Skin epidermis (tissue), 12 donors: Measurements from ENCODE around the gene DOK6.
"Not testable (repeated sequence)": the region's sequence is repeated elsewhere in the genome, so short reads cannot be mapped to it uniquely, and the experiment has no call there.

Source experiments
- H3K27ac ChIP-seq, 21 experiments: fragments of 200-600 bp; sonication (generic) in 11 of 21; one replicate each; pipeline ENCODE4 v1.5.0; 2020; ENCODE audit warnings: mild to moderate bottlenecking in 3 of 21, inconsistent platforms in 2 of 21, moderate library complexity in 2 of 21
- H3K4me3 ChIP-seq, 7 experiments: fragments of 200-600 bp; sonication (generic) in 2 of 7; one replicate each; pipeline ENCODE4 v1.5.0; 2020; ENCODE audit warnings: inconsistent platforms in 2 of 7, mild to moderate bottlenecking in 2 of 7, moderate library complexity in 1 of 7

The DOK6 gene

DNA sequence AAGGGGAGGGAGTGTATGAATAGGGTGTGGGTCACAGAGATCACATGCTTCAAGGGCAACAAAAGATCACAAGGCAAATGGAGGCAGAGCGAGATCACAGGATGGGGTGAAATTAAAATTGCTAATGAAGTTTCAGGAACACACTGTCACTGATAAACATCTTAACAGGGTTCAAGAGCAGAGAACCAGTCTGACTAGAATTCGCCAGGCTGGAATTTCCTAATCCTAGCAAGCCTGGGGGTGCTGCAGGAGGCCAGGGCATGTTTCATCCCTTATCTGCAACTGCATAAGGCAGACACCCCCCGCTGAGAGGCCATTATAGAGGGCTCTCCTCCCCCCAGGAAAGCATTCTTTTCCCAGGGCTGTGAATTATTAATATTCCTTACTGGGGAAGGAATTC lies 478.4 kb downstream of the DOK6 start:
- not testable (repeated sequence) for H3K27ac ChIP-seq, H3K4me3 ChIP-seq

DNA sequence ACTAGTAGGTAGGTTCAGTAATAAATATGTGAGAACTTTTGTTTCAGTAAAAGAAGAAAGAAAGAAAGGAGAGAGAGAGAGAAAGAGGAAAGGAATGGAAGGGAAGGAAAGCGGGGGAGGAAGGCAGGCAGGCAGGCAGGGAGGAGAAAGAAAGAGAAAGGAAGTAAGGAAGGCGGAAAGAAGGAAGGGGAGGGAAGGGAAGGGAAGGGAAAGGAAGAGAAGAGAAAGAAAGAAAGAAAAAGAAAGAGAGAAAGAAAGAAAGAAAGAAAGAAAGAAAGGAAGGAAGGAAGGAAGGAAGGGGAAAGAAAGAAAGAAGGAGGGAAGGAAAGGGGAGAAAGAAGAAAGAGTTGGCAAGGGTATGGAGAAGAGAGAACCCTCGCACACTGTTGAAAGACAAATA lies 479.4 kb downstream of the DOK6 start:
- Histone ChIP-seq H3K27ac (no peak overlapping the region), H3K4me3 (no peak overlapping the region)

DNA sequence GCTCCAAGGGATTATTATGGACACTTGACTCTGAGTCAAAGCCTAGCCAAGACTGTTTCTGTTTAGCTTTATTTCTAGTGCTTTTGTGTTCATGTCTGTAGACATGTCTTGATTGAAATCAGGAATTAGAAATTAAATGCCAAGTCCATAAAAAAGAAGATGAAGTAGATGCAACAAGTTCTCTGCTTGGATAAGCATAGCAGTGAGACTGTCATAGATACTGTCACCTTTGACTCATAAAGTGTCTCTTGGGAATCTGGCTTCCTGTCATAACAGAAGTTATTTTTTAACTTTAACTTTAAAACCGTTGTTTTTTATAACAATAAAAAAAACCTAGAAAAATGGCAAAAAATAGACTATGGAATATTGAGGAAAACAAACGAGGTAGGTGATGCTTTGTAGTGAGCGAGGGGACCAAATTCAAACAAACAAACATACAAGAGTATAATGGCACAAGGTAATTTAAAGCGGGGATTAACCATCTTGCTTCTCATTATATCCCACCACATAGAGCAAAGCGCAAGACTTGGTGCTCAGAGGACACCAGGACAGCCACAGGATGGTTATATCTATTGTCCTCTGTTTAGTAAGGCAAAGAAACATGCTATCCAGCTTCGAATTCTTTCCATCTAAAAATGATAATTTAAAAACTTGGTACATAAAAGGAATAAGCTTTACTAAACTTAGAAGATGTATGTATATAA lies 482.4 kb downstream of the DOK6 start:
- no peak overlapping the region for H3K4me3 ChIP-seq
- H3K27ac ChIP-seq = no peak overlapping the region

DNA sequence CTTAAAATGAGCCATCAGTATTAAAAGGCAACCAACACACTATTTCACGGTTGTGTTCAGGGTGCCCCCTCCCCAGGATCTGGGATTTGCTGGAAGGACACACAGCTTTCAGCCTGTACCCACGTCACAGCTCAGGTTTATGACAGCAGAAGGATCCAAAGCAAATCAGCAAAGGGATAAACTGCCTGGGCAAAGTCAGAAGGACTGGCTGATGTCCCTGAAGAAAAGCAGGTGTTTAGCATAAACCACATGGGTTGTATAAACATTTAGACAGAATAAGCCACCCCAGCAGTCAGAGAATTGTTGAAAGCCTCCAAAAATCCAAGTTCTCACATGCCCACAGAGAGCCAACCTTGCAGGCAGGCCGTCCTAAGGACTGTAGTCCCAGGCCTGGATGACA lies 483.1 kb downstream of the DOK6 start:
- Histone ChIP-seq H3K4me3 (no peak overlapping the region), H3K27ac (no peak overlapping the region)

DNA sequence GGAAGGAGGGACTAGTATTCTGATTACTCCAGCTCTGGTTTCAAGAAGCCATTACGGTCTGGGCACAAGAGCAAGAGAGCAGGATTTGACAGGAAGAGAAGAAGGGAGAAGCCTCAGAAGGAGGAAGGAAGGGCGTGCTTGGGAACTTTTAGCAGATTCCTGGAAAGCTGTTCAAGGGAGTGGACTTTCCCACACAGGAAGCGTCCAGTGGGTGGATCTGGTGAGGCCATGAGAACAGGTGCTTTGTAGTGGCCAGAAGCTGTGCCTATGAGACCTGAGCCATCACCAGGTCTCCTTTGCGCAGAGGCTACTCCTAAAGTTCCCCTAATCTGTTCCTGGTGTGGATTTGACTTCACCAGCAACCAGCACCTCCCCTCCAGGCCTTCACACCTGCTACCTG lies 484.7 kb downstream of the DOK6 start:
- Histone ChIP-seq H3K4me3 (no peak overlapping the region), H3K27ac (no peak overlapping the region)

DNA sequence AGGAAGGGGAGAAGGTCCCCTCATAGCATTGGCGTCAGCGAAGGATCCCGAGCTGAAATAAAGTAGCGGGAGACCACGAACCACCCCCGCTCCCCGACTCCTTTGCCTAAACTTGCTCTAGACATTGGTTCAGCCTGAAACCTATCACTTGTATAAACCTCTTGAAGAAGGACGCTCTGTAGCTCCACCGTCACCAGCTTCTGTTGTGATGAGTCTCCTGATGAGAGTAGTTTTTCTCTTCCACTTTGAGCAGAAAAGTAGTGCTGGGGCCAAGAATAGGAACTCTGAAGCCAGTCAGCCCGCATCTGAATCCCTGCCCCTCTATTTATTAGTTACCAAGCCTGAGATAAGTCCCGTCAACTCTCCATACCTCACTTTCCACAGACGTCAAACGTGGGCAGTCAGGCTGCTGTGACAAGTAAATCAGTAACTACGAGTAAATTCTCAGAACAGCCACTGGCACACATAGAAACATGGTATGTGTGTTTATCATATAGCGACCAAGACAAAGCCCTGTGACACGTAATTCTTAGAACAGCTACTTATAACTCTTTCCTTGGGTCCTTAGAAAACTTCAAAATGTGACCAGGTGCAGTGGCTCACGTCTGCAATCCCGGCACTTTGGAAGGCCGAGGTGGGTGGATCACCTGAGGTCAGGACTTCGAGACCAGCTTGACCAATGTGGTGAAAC lies 485.3 kb downstream of the DOK6 start:
- H3K27ac ChIP-seq = peak overlapping the region in 1 of 21 experiments; percentile 44
- H3K4me3 ChIP-seq = no peak overlapping the region

DNA sequence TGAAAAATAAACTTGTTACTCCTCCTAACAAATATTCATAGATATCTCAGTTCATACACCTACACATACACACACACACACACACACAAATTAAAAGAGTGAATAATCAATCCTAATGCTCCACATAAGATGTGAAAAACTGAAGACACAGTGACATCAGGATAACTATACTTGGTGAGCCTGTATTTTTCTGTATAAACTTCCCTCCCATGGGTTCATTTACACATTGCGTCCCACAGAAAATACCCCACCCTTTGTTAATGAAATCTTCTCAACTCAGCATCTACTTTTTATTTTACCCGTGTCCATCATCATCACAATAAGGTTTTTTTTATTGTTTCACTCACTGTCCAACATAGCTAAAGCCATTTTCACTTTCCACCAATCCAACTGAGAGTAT lies 486.6 kb downstream of the DOK6 start:
- no peak overlapping the region for H3K4me3 ChIP-seq
- H3K27ac ChIP-seq = no peak overlapping the region

DNA sequence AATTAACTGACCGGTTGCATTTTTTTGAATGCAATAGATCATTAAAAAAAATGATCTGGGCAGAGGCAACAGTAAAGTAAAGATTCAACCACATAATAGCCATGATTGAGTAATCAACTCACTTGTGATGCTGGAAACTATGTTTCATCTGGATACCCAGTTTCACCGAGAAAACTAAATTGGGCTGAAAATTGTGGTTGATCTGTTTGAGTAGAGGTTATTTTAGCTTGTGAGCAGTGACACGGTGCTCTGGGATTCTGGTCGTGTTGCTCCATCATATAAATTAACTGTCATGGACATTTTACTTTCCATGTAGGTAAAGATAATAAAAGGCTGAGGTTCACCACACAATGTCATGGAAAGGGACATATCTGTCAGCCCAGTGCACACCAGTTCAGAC lies 488.3 kb downstream of the DOK6 start:
- no peak overlapping the region for H3K27ac ChIP-seq
- no peak overlapping the region for H3K4me3 ChIP-seq

DNA sequence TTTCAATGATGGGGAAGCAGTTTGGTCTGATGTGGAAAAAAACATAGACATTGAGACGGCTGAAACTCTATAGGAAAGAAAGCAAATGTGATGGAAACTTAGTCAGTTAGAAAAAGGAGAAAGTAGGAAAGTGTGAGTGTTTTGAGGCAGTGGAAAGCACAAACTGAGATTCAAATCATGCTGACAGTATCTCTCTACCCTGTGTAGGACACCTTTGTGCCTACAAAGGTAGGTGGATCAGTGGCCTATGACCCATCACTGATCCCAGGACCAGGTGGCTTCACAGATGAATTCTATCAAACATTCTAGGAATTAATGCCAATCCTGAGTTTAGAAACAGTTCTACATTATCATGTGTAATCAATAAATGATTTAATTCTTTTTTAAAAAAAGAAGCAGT lies 489.9 kb downstream of the DOK6 start:
- H3K4me3 ChIP-seq = no peak overlapping the region
- H3K27ac ChIP-seq = no peak overlapping the region

DNA sequence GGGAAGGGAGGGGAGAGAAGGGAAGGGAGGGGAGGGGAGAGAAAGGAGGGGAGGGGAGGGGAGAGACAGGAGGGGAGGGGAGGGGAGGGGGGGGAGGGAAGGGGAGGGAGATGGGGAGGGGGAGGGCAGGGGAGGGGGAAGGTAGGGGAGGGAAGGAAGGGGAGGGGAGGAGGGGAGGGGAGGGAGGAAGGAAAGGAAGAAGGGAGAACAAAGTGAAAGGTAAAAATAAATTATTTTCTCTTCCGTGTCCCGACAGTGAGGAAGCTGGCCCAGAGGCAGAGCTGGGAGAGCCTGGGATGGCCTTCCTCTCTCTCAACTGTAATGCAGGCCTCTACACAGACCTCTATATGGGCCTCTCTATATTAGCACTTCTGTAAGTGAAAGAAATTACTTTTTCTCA lies 493.8 kb downstream of the DOK6 start:
- Histone ChIP-seq H3K27ac (no peak overlapping the region), H3K4me3 (no peak overlapping the region)

DNA sequence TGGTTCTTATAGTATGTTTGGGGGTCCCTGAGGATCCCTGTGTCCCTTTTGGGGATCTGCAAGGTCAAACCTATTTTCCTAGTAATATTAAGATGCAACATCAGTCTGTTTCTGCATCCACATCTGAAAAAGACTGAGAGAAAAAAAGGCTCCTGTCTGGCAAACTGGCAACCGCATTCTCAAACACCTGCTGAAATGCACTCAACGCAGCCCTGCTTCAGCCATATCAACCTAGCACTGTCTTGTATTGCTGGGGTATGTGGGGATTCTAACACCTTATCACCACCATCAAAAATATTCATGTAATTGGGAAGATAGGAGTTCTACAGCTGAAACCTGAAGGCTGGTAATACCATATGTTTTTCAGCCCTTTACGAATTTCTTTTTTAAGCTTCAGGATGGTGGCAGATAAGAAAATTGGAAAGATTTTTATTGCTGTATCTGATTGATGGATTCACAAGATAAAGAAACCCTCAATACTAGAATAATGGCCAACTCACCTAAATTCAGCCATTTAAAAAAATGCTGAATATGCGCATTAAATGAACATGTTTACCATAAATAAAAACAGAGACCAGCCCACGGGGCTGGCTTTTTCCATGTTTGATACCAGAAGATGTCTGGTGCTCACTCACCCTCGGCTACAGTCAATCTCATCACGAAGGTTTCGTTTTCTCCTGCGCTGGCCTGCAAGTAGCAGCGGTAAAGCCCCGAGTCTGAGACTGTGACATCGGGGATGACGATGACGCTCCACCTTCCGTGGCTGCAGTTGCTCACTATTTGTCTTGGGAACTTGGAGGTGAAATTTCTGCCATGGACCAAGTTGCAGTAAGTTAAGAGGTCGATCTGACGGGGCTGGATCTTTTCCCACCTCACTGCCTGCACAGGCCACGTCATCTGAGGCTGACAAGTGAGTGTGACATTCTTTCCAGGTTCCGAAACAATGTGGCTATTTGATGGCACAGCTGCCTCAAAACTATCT lies 494.7 kb downstream of the DOK6 start:
- H3K4me3 ChIP-seq = no peak overlapping the region
- H3K27ac ChIP-seq = peak overlapping the region in 1 of 21 experiments; percentile 29

DNA sequence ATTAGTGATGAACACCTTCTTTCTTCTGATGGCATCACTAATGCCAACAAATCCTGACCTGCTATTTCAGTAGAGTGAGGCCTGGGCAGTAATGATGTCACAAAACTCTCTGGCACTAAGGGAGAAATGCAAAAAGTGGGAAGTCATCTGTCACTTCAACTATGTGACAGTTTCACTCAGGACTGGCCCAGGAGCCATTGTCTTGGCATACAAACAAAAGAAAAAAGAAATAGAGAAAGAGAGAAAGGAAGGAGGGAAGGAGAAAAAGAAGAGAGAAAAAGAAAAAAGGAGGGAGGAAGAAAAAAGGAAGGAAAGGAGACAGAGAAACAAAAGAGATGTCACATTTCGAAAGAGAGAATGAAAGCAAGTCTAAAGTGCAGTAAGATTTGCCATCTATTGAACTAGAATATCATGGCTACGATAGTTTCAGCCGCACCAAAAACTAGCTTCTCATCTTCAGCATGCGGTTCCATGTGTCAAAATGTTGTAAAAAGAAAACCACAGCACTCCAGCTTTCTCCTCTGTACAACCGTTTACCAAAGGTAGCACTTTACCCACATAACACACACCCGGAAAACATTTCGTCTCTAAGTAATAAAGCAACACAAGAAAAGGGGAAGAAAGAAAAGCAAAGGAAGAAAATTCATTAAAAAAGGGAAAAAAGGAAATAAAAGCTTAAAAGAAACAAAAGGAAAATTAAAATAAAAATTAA lies 496.9 kb downstream of the DOK6 start:
- Histone ChIP-seq H3K4me3 (no peak overlapping the region), H3K27ac (peak overlapping the region in 2 of 21 experiments; percentile 17 to 68)

DNA sequence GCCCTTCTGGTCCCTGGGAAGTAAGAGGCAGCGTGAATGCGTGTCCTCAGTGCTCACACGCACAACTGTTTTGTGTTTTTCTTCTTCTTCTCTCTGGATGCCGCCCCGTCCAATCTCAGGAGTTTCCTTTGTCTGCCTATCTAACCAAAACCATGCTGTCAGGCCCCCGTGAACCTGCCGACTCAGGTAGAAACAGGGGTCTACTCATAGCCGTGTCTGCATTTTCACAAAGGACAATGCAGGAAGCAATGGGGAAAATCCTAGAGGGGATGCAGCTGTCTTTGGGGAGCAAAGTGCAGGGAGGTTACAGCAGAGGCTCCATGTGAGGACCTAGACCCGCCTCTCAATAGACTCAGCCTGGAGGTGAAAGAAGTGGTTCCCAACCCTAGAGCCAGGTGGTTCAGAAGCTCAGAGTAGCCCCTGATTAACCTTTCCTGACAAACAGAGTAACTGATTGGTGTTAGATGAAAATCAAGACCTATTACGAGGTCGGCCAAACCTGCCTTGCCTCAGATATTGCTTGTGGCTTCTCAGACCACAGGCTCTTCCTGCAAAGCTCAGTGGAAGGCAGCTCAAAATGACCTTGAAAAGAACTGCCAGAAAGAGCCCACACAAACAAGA lies 497.7 kb downstream of the DOK6 start:
- Histone ChIP-seq H3K4me3 (no peak overlapping the region), H3K27ac (peak overlapping the region in 2 of 21 experiments; percentile 56 to 68)
